LNCAP (cell line): Measurements from ENCODE around the gene GLYATL1.

Experiments used
- TF ChIP-seq, protein P1 (sequence below): fragments of 450-650 bp; IDR thresholded peaks from 2 replicates; pipeline ENCODE4 v1.5.1; 2017; ENCODE audit warnings: mild to moderate bottlenecking

Gene GLYATL1

DNA sequence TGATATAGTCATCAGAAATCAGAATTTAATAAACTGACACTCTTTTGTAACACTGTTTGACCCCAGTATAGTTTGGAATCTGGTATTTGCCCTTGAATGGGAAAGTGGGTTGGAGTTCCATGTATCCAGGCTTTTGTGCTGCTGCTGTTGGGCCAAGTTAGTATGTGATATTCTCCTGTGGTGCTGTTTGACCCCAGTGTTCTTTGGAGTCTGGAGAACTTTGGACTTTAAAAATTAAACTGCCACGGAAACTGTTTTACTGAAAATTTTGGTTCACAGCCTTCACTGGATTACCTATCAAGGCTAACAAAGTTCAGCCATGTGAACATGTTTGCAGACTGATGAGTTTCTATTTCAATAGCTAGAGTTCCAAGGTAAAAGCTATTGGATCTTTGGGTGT, 740 bp downstream of the GLYATL1 start:
- TF ChIP-seq, protein P1, sequence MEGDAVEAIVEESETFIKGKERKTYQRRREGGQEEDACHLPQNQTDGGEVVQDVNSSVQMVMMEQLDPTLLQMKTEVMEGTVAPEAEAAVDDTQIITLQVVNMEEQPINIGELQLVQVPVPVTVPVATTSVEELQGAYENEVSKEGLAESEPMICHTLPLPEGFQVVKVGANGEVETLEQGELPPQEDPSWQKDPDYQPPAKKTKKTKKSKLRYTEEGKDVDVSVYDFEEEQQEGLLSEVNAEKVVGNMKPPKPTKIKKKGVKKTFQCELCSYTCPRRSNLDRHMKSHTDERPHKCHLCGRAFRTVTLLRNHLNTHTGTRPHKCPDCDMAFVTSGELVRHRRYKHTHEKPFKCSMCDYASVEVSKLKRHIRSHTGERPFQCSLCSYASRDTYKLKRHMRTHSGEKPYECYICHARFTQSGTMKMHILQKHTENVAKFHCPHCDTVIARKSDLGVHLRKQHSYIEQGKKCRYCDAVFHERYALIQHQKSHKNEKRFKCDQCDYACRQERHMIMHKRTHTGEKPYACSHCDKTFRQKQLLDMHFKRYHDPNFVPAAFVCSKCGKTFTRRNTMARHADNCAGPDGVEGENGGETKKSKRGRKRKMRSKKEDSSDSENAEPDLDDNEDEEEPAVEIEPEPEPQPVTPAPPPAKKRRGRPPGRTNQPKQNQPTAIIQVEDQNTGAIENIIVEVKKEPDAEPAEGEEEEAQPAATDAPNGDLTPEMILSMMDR = no peak

DNA sequence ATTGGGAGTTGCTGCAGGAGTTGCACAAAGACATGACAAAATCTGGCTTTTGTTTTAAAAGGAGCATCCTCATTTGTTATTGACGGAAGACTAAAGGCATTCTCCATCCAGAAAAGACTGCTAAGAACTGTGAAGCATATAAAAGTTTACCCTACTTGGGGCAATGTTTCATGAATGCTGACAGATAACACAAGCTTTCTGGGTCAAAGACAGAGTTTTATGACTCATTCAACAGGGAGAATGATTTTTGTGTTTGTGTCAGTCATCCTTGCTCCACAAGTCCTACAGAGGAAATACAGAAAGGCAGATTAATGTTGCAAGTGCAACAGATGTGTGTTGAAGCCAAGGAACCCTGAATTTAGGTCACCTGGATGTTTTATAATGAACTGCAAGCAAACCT, 2.5 kb downstream of the GLYATL1 start:
- TF ChIP-seq, protein P1 = no peak

DNA sequence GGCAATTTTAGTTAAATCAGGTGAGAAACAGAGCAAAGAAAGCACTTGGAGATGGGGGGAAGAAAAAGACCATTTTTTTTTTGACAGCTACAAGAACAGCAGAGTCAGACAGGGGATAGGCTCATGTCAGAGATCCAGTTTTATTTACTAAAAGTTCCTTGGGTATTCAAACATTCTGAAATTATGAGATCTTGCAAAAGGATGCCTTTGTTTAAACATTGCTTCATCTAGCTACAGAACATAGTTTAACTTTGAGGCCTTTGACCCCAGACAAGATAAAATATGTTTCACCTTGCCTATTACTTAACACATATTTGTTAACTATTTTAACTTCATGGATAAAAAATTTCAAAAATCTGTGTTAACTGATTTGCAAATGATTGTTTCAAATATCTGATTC, 6.4 kb downstream of the GLYATL1 start:
- TF ChIP-seq, protein P1 = no peak

DNA sequence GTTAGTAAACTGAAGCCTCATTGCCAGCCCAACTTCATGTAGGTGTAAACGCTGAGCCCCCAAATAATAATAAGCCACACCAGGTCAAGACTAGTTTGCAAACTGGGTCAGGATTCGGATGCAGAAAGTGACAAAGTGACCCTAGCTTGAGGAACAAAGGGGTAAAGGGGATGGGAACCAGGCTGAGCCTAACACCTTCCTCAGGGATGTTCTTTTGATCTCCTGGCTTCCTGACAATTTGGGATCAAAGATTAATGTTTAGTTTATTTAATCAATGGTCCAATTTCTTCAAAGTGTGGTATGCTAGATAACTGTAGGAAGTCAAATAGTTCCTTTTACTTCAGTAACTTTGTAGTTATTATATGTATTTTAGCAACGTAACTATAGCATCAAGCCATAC, 9.9 kb downstream of the GLYATL1 start:
- TF ChIP-seq, protein P1 = no peak

DNA sequence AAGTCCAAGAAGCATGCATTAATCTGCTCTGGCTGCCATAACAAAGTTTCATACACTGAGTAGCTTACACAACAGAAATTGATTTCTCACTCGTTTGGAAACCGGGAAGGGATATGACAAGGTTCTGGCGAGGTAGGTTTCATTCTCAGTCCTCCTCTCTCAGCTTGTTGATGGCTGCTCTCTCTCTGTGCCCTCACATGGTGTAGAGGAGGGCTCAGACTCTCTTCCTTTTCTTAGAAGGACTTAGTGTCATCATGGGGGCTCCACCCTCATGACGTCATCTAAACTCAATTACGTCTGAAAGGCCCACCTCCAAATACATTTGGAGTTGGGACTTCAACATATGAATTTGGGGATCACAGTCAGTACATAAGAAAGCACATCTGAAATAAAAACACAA, 18.6 kb downstream of the GLYATL1 start:
- TF ChIP-seq, protein P1 = no peak

DNA sequence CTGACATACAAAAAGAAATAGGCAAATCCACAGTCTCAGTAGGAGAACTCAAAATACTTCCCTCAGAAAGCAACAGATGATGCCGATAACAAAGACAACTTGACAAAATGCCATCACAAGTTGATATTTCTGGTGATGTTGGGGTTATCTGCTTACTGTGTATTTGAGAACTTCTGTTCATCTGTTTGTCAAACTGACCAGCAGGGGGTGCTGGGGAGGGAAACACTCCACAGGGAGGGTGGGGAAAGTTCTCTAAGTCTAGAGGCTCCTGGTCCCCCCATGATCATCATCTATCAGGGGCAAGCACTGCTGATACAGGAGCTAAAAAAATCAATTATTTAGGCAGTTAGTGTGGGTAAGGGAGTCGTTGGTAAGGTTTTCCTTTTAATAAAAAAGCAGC, 19.2 kb downstream of the GLYATL1 start:
- TF ChIP-seq, protein P1 = peak; percentile 57; the same call in 1 of the 2 replicates

DNA sequence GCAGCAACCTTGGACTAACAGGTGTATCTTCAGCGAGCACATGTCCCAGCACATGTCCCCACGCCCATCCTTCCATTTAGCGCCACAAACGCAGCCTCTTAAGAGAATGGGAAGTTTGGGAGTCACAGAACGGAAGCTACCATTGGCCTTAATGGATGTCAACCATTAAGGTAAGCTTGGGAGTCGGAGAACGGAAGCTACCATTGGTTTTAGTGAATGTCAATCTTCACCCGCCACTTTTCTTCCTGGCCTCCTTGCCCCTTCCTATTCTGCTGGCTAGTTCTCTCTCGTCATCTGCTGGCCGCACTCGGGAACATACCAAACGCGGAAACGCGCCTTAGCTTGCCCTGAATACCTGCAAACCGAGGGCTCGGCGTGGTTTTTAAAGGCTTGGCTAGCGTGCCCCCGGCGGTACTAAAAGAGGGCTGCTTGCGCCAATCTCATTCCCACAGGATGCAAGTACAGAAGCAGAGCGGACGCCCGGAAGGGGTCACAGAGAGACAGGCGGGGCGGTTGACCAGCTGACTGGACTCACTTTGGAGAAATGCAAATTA, 24.3 kb downstream of the GLYATL1 start:
- TF ChIP-seq, protein P1 = no peak
